H1 (cell line): Measurements from ENCODE around the gene ZNF777. TPM values are rescaled to one million over a fixed set of nuclear protein-coding genes. Genes with fewer than 3 reads are reported as not detected.

ENCODE experiments used
- NRF1 ChIP-seq: IDR thresholded peaks from 2 replicates; pipeline ENCODE4 v1.6.1; 2011; ENCODE audit warnings: mild to moderate bottlenecking, low read depth, low read length, improper control_type of control experiment
- RFX5 ChIP-seq: IDR thresholded peaks from 2 replicates; pipeline ENCODE4 v1.6.1; 2011; ENCODE audit warnings: low read depth, low read length, improper control_type of control experiment, borderline replicate concordance
- SIRT6 ChIP-seq: IDR thresholded peaks from one replicate; pipeline ENCODE4 v1.7.1; 2012; ENCODE audit warnings: low read length, inconsistent platforms
- SRF ChIP-seq: IDR thresholded peaks from 2 replicates; pipeline ENCODE4 v1.6.1; 2011; ENCODE audit warnings: mild to moderate bottlenecking, low read depth, low read length, moderate library complexity
- SUZ12 ChIP-seq: fragments of 200-600 bp; sonication (generic); IDR thresholded peaks from 2 replicates; pipeline ENCODE4 v1.6.1; 2012; ENCODE audit warnings: mild to moderate bottlenecking, inconsistent platforms, low read length, moderate library complexity, mixed read lengths
- TAF7 ChIP-seq: optimal IDR thresholded peaks from 2 replicates; pipeline ENCODE3; 2011; ENCODE audit warnings: low read depth, mild to moderate bottlenecking, inconsistent platforms, low read length, moderate library complexity, borderline replicate concordance
- polyA plus RNA-seq, 7 experiments: library from polyadenylated mRNA; depleted of rRNA in 3 of 7; stranded (reverse) in 5 of 7; unstranded in 2 of 7; fragments of >200 nt in 5 of 7; fragments of 200-250 nt in 2 of 7; gene quantifications; 1 replicate in 5 of 7; 2 replicates in 1 of 7; 4 replicates in 1 of 7; pipeline versions ENCODE4 v1.2.1 to v1.2.3, GENCODE V29; 2011 to 2013; ENCODE audit warnings: missing spikeins in 2 of 7, mixed read lengths in 2 of 7
- total RNA-seq: library from RNA; stranded (reverse); fragmentation: NEBNext Ultra II Directional; extraction: Animal tissue kit (Norgen Biotek cat#: 25700); gene quantifications from 2 replicates; pipeline ENCODE4 v1.2.1, GENCODE V29; 2021

ZNF777 gene
- total and polyA plus RNA-seq, 2 of the 8 experiments (the other 6 are each of a cell fraction or from before 2014, with no cell fraction given) = 8.0 to 10.1 TPM

GRCh38 chr7:149430192-149430591 lies 30.7 kb downstream of the ZNF777 start (continued):
- TF ChIP-seq SIRT6 = no peak
- TF ChIP-seq RFX5 = no peak
- TF ChIP-seq SRF = no peak
- no peak for TF ChIP-seq SUZ12
- no peak for TF ChIP-seq TAF7
- no peak for TF ChIP-seq NRF1
